Measurements from ENCODE around the gene PLCB1. TPM values are rescaled to one million over a fixed set of nuclear protein-coding genes. Genes with fewer than 3 reads are reported as not detected.

Gene PLCB1
- total and polyA plus RNA-seq, 2 experiments from 2014 or later: 14.9 to 20.7 TPM

DNA sequence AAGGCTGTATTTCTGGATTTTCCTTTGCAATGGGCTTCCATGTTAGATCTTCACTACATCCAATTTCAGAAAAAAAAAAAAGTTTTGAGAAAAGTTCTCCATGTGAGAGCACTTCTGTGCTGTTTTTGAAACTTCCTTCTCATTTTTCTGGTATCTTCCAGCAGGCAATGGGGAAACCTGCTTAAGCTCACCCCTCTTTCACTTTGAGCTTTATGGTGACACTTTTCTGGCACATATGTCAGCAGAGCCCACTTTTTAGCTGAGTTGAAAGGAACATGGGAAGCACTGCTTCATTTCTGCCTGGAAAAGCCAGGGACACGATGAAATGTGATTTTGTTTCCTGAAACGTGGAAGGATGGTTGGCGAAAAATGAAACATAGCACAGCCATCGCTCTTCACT lies 293.7 kb downstream of the PLCB1 start (continued):
- TF ChIP-seq REST (IDR thresholded peaks at IDR 0.05; ENCODE audit: unreplicated experiment) (no peak), JUNB (IDR thresholded peaks at IDR 0.05; ENCODE audit: unreplicated experiment) (no peak), ZNF114 (CRISPR knock-in tag; IDR thresholded peaks at IDR 0.05) (no peak), ZNF331 (CRISPR knock-in tag; IDR thresholded peaks at IDR 0.05; ENCODE audit: low read depth) (no peak)
- TF ChIP-seq, protein P1, sequence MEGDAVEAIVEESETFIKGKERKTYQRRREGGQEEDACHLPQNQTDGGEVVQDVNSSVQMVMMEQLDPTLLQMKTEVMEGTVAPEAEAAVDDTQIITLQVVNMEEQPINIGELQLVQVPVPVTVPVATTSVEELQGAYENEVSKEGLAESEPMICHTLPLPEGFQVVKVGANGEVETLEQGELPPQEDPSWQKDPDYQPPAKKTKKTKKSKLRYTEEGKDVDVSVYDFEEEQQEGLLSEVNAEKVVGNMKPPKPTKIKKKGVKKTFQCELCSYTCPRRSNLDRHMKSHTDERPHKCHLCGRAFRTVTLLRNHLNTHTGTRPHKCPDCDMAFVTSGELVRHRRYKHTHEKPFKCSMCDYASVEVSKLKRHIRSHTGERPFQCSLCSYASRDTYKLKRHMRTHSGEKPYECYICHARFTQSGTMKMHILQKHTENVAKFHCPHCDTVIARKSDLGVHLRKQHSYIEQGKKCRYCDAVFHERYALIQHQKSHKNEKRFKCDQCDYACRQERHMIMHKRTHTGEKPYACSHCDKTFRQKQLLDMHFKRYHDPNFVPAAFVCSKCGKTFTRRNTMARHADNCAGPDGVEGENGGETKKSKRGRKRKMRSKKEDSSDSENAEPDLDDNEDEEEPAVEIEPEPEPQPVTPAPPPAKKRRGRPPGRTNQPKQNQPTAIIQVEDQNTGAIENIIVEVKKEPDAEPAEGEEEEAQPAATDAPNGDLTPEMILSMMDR (conservative IDR thresholded peaks at IDR 0.05; ENCODE audit: low read depth in 2 of 2): no peak

DNA sequence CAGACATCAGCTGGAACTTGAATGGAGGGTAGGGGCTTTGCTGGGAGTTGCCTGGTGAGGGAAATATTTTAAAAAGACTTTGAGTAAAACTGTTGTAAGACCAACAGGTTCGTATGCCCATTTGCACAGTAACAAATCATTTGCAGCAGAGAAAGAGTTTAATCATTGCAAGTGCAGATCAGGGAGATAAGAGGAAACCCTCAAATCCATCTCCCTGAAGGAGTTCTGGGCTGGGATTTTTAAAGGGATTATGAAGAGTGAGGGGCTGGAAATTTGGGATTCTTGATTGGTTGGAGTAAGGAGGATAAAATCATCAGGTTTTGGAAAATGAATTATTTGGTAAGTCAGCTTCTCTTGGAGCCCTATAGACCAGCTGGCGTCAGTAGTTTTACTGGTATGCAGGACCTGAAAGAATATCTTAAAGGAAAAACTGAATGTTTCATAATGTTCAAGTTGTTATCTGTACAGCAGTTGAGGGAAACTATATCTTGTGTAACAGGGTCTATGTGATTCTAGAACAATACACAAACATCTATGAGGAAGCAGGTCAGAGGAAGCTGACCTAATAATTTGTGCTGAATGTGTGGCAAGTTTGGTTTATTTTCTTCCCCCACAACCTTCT lies 295.5 kb downstream of the PLCB1 start:
- Histone ChIP-seq H4K20me1 (replicated peaks; ENCODE audit: insufficient read depth) (no peaks in the 10 kb centered on the region), H3K27me3 (ENCODE audit: insufficient read depth) (no peaks in the 10 kb centered on the region), H3K79me2 (replicated peaks; ENCODE audit: insufficient read depth) (no peaks in the 10 kb centered on the region), H3K27ac (ENCODE audit: low read depth) (no peak overlapping the region), H3K9me2 (ENCODE audit: insufficient read depth) (peaks cover 9% of the 10 kb centered on the region; the same call in 1 of the 2 replicates), H2AFZ (no peak overlapping the region), H3K4me3 (no peak overlapping the region), H3F3A (replicated peaks; ENCODE audit: low read depth) (no peaks in the 10 kb centered on the region), H3K4me2 (no peak overlapping the region), H3K4me1 (ENCODE audit: insufficient read depth) (peaks cover 9% of the 10 kb centered on the region), H3K36me3 (ENCODE audit: insufficient read depth) (no peaks in the 10 kb centered on the region)
- Mint-ChIP-seq H3K9me3 (no peaks in the 10 kb centered on the region), H3K4me3 (no peak overlapping the region), H3K27ac (no peak overlapping the region), H3K27me3 (ENCODE audit: insufficient read depth, low read depth, poor library complexity) (peaks cover 2% of the 10 kb centered on the region), H3K4me1 (peaks cover 8% of the 10 kb centered on the region), H3K36me3 (ENCODE audit: low read depth) (no peaks in the 10 kb centered on the region)
- DNase-seq (ENCODE audit: low spot score): no peak
- no peak for ATAC-seq
- no peak for TF ChIP-seq JUNB (IDR thresholded peaks at IDR 0.05; ENCODE audit: unreplicated experiment)
- TF ChIP-seq ZNF462 (CRISPR knock-in tag; IDR thresholded peaks at IDR 0.05): no peak
- TF ChIP-seq, protein P2, sequence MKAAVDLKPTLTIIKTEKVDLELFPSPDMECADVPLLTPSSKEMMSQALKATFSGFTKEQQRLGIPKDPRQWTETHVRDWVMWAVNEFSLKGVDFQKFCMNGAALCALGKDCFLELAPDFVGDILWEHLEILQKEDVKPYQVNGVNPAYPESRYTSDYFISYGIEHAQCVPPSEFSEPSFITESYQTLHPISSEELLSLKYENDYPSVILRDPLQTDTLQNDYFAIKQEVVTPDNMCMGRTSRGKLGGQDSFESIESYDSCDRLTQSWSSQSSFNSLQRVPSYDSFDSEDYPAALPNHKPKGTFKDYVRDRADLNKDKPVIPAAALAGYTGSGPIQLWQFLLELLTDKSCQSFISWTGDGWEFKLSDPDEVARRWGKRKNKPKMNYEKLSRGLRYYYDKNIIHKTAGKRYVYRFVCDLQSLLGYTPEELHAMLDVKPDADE (IDR thresholded peaks at IDR 0.05): no peak
- TF ChIP-seq CREB1 (CRISPR knock-in tag; IDR thresholded peaks at IDR 0.05; ENCODE audit: low read depth): no peak
- no peak for TF ChIP-seq ZNF331 (CRISPR knock-in tag; IDR thresholded peaks at IDR 0.05; ENCODE audit: low read depth)
- no peak for TF ChIP-seq POLR2AphosphoS5 (IDR thresholded peaks at IDR 0.05; ENCODE audit: low read depth)
- TF ChIP-seq EZH2 (IDR thresholded peaks at IDR 0.05; ENCODE audit: low read depth, unreplicated experiment): no peak
- TF ChIP-seq EZH2phosphoT487 (IDR thresholded peaks at IDR 0.05; ENCODE audit: unreplicated experiment): no peak
- TF ChIP-seq ZNF114 (CRISPR knock-in tag; IDR thresholded peaks at IDR 0.05): no peak
